Measurements from ENCODE around the gene CACNB4. TPM values are rescaled to one million over a fixed set of nuclear protein-coding genes. Genes with fewer than 3 reads are reported as not detected.
"Not testable (repeated sequence)": the region's sequence is repeated elsewhere in the genome, so short reads cannot be mapped to it uniquely, and the experiment has no call there.

Gene CACNB4
- not detected in 2 replicates for total RNA-seq (2014; rRNA removed; shearing (Covaris generic); ENCODE audit: low replicate concordance)

GRCh38 chr2:152098496-152099366 lies at the start of gene CACNB4:
TSS of gene CACNB4 (minus strand) at chr2:152099044.
- peak; percentile 5 for DNase-seq
- H3K36me3 ChIP-seq: no peaks in the 10 kb centered on the region
- peaks cover 56% of the 10 kb centered on the region for H3K27me3 ChIP-seq
- peak within 1 kb of the TSS; percentile 45 for H3K4me3 ChIP-seq
- no peaks in the 10 kb centered on the region for H3K9me3 ChIP-seq

GRCh38 chr2:152134488-152135280 lies 35.8 kb upstream of the CACNB4 start:
- H3K9me3 ChIP-seq: no peaks in the 10 kb centered on the region
- no peaks in the 10 kb centered on the region for H3K27me3 ChIP-seq
- no peak for DNase-seq
- H3K36me3 ChIP-seq: no peaks in the 10 kb centered on the region
- H3K4me3 ChIP-seq: no peak overlapping the region

- Histone ChIP-seq H3K27me3 (no peaks in the 10 kb centered on the region), H3K9me3 (no peaks in the 10 kb centered on the region), H3K36me3 (no peaks in the 10 kb centered on the region), H3K4me3 (no peak overlapping the region)
- DNase-seq: no peak
Observed at GRCh38 chr2:152132306-152132705, 33.5 kb upstream of the CACNB4 start.

- no peak for DNase-seq
- Histone ChIP-seq H3K9me3 (no peaks in the 10 kb centered on the region), H3K27me3 (no peaks in the 10 kb centered on the region), H3K36me3 (peaks cover 7% of the 10 kb centered on the region), H3K4me3 (no peak overlapping the region)
Observed at GRCh38 chr2:152127628-152128027, 28.8 kb upstream of the CACNB4 start.

- no peaks in the 10 kb centered on the region for H3K9me3 ChIP-seq
- peaks cover 7% of the 10 kb centered on the region for H3K36me3 ChIP-seq
- no peak overlapping the region for H3K4me3 ChIP-seq
- no peaks in the 10 kb centered on the region for H3K27me3 ChIP-seq
- DNase-seq: no peak
Observed at GRCh38 chr2:152126664-152127063, 27.8 kb upstream of the CACNB4 start.

GRCh38 chr2:152122161-152122560 lies 23.3 kb upstream of the CACNB4 start:
- Histone ChIP-seq H3K9me3 (no peaks in the 10 kb centered on the region), H3K36me3 (peaks cover 7% of the 10 kb centered on the region), H3K4me3 (no peak overlapping the region), H3K27me3 (no peaks in the 10 kb centered on the region)
- DNase-seq: no peak

- Histone ChIP-seq H3K4me3 (no peak overlapping the region), H3K27me3 (no peaks in the 10 kb centered on the region)
- DNase-seq: no peak
Observed at GRCh38 chr2:152120430-152120829, 21.6 kb upstream of the CACNB4 start.

GRCh38 chr2:152115952-152116351 lies 17.1 kb upstream of the CACNB4 start:
- Histone ChIP-seq H3K36me3 (no peaks in the 10 kb centered on the region; the same call in 1 of the 2 replicates), H3K9me3 (no peaks in the 10 kb centered on the region), H3K4me3 (no peak overlapping the region), H3K27me3 (no peaks in the 10 kb centered on the region)
- DNase-seq: no peak

More at GRCh38 chr2:152120430-152120829, 21.6 kb upstream of the CACNB4 start:
- no peaks in the 10 kb centered on the region for H3K9me3 ChIP-seq
- H3K36me3 ChIP-seq: peaks cover 3% of the 10 kb centered on the region

GRCh38 chr2:152114366-152114765 lies 15.5 kb upstream of the CACNB4 start:
- H3K36me3 ChIP-seq: no peaks in the 10 kb centered on the region
- H3K4me3 ChIP-seq: no peak overlapping the region

GRCh38 chr2:152107140-152107539 lies 8.3 kb upstream of the CACNB4 start:
- not testable (repeated sequence) for H3K27me3 ChIP-seq, DNase-seq, H3K4me3 ChIP-seq, H3K9me3 ChIP-seq, H3K36me3 ChIP-seq

More at GRCh38 chr2:152114366-152114765, 15.5 kb upstream of the CACNB4 start:
- no peak for DNase-seq
- H3K27me3 ChIP-seq: no peaks in the 10 kb centered on the region
- H3K9me3 ChIP-seq: no peaks in the 10 kb centered on the region

- no peak for DNase-seq
- Histone ChIP-seq H3K36me3 (no peaks in the 10 kb centered on the region), H3K27me3 (no peaks in the 10 kb centered on the region), H3K4me3 (no peak overlapping the region), H3K9me3 (no peaks in the 10 kb centered on the region)
Observed at GRCh38 chr2:152106464-152106863, 7.6 kb upstream of the CACNB4 start.

- no peaks in the 10 kb centered on the region for H3K9me3 ChIP-seq
- H3K27me3 ChIP-seq: peaks cover 23% of the 10 kb centered on the region
- no peak overlapping the region for H3K4me3 ChIP-seq
- no peaks in the 10 kb centered on the region for H3K36me3 ChIP-seq
- no peak for DNase-seq
Observed at GRCh38 chr2:152103271-152103670, 4.4 kb upstream of the CACNB4 start.

GRCh38 chr2:152100961-152101360 lies 2.1 kb upstream of the CACNB4 start:
- DNase-seq: no peak
- no peak overlapping the region for H3K4me3 ChIP-seq
- H3K27me3 ChIP-seq: peaks cover 45% of the 10 kb centered on the region
- H3K9me3 ChIP-seq: no peaks in the 10 kb centered on the region
- no peaks in the 10 kb centered on the region for H3K36me3 ChIP-seq

GRCh38 chr2:152099367-152100050 lies 665 bp upstream of the CACNB4 start:
- Histone ChIP-seq H3K36me3 (no peaks in the 10 kb centered on the region), H3K9me3 (no peaks in the 10 kb centered on the region), H3K4me3 (peak overlapping the region; percentile 45), H3K27me3 (peaks cover 56% of the 10 kb centered on the region)
- DNase-seq: no peak

- Histone ChIP-seq H3K27me3 (peaks cover 56% of the 10 kb centered on the region), H3K9me3 (no peaks in the 10 kb centered on the region), H3K4me3 (peak overlapping the region; percentile 23), H3K36me3 (no peaks in the 10 kb centered on the region)
- DNase-seq: peak; percentile 9
Observed at GRCh38 chr2:152097801-152098495, 896 bp downstream of the CACNB4 start.

- peak; percentile 13 for DNase-seq
- Histone ChIP-seq H3K27me3 (peaks cover 56% of the 10 kb centered on the region), H3K4me3 (peak overlapping the region; percentile 23; the same call in 1 of the 2 replicates), H3K36me3 (no peaks in the 10 kb centered on the region), H3K9me3 (no peaks in the 10 kb centered on the region)
Observed at GRCh38 chr2:152097290-152097800, 1.5 kb downstream of the CACNB4 start.

Data from MG63 (cell line).